Chondrocyte (in vitro differentiated cells): Measurements from ENCODE around the gene EDEM3. TPM values are rescaled to one million over a fixed set of nuclear protein-coding genes. Genes with fewer than 3 reads are reported as not detected.

Source experiments
- DNase-seq: peaks from one replicate; pipeline ENCODE4 v3.0.0; 2021; ENCODE audit warnings: mixed read lengths, low spot score
- H3K27ac Mint-ChIP-seq: one replicate; pipeline ENCODE4 v1.8.0; 2021; ENCODE audit warnings: mild to moderate bottlenecking, moderate library complexity, mixed read lengths; ENCODE audit not compliant: unreplicated experiment
- H3K27me3 Mint-ChIP-seq: 2 replicates; pipeline ENCODE4 v1.8.0; 2021; ENCODE audit warnings: low read depth, mixed read lengths
- H3K36me3 Mint-ChIP-seq: 2 replicates; pipeline ENCODE4 v1.8.0; 2021; ENCODE audit warnings: low read depth, mixed read lengths
- H3K4me1 Mint-ChIP-seq: 2 replicates; pipeline ENCODE4 v1.8.0; 2021; ENCODE audit warnings: low read depth, mild to moderate bottlenecking, mixed read lengths
- H3K4me3 Mint-ChIP-seq: one replicate; pipeline ENCODE4 v1.8.0; 2021; ENCODE audit warnings: mild to moderate bottlenecking, moderate library complexity, mixed read lengths; ENCODE audit not compliant: unreplicated experiment
- H3K9me3 Mint-ChIP-seq: 2 replicates; pipeline ENCODE4 v1.8.0; 2021; ENCODE audit warnings: low read depth, mixed read lengths
- CTCF ChIP-seq: fragments of 200-600 bp; sonication (generic); IDR thresholded peaks from 2 replicates; pipeline ENCODE4 v1.5.0; 2021; ENCODE audit warnings: antibody characterized with exemption, mild to moderate bottlenecking, moderate library complexity
- total RNA-seq: library from RNA; stranded (reverse); gene quantifications from 3 replicates; pipeline ENCODE4 v1.2.1, GENCODE V29; 2021

EDEM3 gene
- total RNA-seq, 1 donor from 2014 or later, result 31.6 TPM

- Mint-ChIP-seq H3K27ac (no peak overlapping the region), H3K4me1 (peaks cover 13% of the 10 kb centered on the region), H3K4me3 (no peak overlapping the region), H3K36me3 (no peaks in the 10 kb centered on the region), H3K9me3 (peaks cover 5% of the 10 kb centered on the region), H3K27me3 (no peaks in the 10 kb centered on the region)
- DNase-seq, result no peak
- TF ChIP-seq CTCF, result no peak
These were observed 98.4 kb downstream of the EDEM3 start for GRCh38 chr1:184656221-184656620.

GRCh38 chr1:184655185-184655584, 99.5 kb downstream of the EDEM3 start:
- peaks cover 5% of the 10 kb centered on the region for H3K9me3 Mint-ChIP-seq
- DNase-seq, result no peak
- no peaks in the 10 kb centered on the region for H3K36me3 Mint-ChIP-seq

GRCh38 chr1:184650177-184650866, 104.3 kb downstream of the EDEM3 start:
- Mint-ChIP-seq H3K27ac (no peak overlapping the region), H3K4me1 (peaks cover 39% of the 10 kb centered on the region), H3K4me3 (no peak overlapping the region), H3K9me3 (peaks cover 5% of the 10 kb centered on the region), H3K27me3 (no peaks in the 10 kb centered on the region), H3K36me3 (no peaks in the 10 kb centered on the region)
- DNase-seq, result no peak
- no peak for TF ChIP-seq CTCF

More at GRCh38 chr1:184655185-184655584, 99.5 kb downstream of the EDEM3 start:
- no peak for TF ChIP-seq CTCF
- no peak overlapping the region for H3K27ac Mint-ChIP-seq
- no peaks in the 10 kb centered on the region for H3K27me3 Mint-ChIP-seq
- H3K4me1 Mint-ChIP-seq, result peaks cover 14% of the 10 kb centered on the region
- no peak overlapping the region for H3K4me3 Mint-ChIP-seq

GRCh38 chr1:184649451-184649888, 105.2 kb downstream of the EDEM3 start:
- H3K27me3 Mint-ChIP-seq, result no peaks in the 10 kb centered on the region

GRCh38 chr1:184648856-184649201, 105.8 kb downstream of the EDEM3 start:
- Mint-ChIP-seq H3K4me3 (no peak overlapping the region), H3K27me3 (peaks cover 2% of the 10 kb centered on the region), H3K9me3 (peaks cover 5% of the 10 kb centered on the region), H3K36me3 (no peaks in the 10 kb centered on the region), H3K4me1 (peaks cover 35% of the 10 kb centered on the region), H3K27ac (peak overlapping the region; percentile 97)
- no peak for DNase-seq
- TF ChIP-seq CTCF, result no peak

More at GRCh38 chr1:184649451-184649888, 105.2 kb downstream of the EDEM3 start:
- no peak for TF ChIP-seq CTCF
- peaks cover 39% of the 10 kb centered on the region for H3K4me1 Mint-ChIP-seq
- peak overlapping the region; percentile 48 for H3K4me3 Mint-ChIP-seq
- DNase-seq, result no peak
- H3K9me3 Mint-ChIP-seq, result peaks cover 5% of the 10 kb centered on the region
- H3K36me3 Mint-ChIP-seq, result no peaks in the 10 kb centered on the region
- H3K27ac Mint-ChIP-seq, result peak overlapping the region; percentile 97
